Right atrium auricular region (tissue), 2 donors: ENCODE results near the gene ITPKB. TPM values are rescaled to one million over a fixed set of nuclear protein-coding genes. Genes with fewer than 3 reads are reported as not detected.

Source experiments
- DNase-seq: peaks from one replicate; pipeline ENCODE4 v3.0.0-alpha.2; 2019; ENCODE audit warnings: low spot score
- H3K27ac ChIP-seq, 2 donors: fragments of 200-600 bp; sonication (generic); 1 replicate in 1 of 2; 2 replicates in 1 of 2; pipeline ENCODE4 v1.5.1; 2016 to 2019
- H3K27me3 ChIP-seq, 2 donors: fragments of 200-600 bp; sonication (generic); one replicate each; pipeline versions ENCODE4 v1.5.1 to v1.6.0; 2017 to 2019
- H3K36me3 ChIP-seq: fragments of 200-600 bp; sonication (generic); one replicate; pipeline ENCODE4 v1.5.1; 2016
- H3K4me1 ChIP-seq, 2 donors: fragments of 200-600 bp; sonication (generic); one replicate each; pipeline versions ENCODE4 v1.5.1 to v1.6.0; 2017 to 2019
- H3K4me3 ChIP-seq, 2 donors: fragments of 200-600 bp; sonication (generic); 1 replicate in 1 of 2; 2 replicates in 1 of 2; pipeline ENCODE4 v1.5.1; 2017 to 2019; ENCODE audit warnings: mild to moderate bottlenecking in 1 of 2, moderate library complexity in 1 of 2
- H3K9me3 ChIP-seq, 2 donors: fragments of 200-600 bp; sonication (generic); one replicate each; pipeline ENCODE4 v1.5.1; 2019
- CTCF ChIP-seq, 2 donors: fragments of 200-600 bp; sonication (generic); IDR thresholded peaks; one replicate each; pipeline ENCODE4 v1.5.1; 2019; ENCODE audit warnings: antibody characterized with exemption in 2 of 2
- total RNA-seq, 2 donors: library from RNA; depleted of rRNA; stranded (reverse); fragments of >200 nt; gene quantifications; one replicate each; pipeline ENCODE4 v1.1.0, GENCODE V29; 2016

ITPKB gene
- total RNA-seq, 2 donors from 2014 or later = 10.8 to 11.0 TPM

- peak overlapping the region; percentile 84 to 96 for H3K27ac ChIP-seq
- peaks cover 0 to 88% of the 10 kb centered on the region in 2 donors for H3K4me1 ChIP-seq
- no peak for DNase-seq
- H3K9me3 ChIP-seq = no peaks in the 10 kb centered on the region
- no peaks in the 10 kb centered on the region for H3K36me3 ChIP-seq
- no peak for TF ChIP-seq CTCF (IDR thresholded peaks at IDR 0.05)
- H3K27me3 ChIP-seq = no peaks in the 10 kb centered on the region
- no peak overlapping the region for H3K4me3 ChIP-seq
Observed at GRCh38 chr1:226675715-226676357, 63.2 kb downstream of the ITPKB start.

GRCh38 chr1:226674892-226675714 is 64.0 kb downstream of the ITPKB start:
- H3K27me3 ChIP-seq = no peaks in the 10 kb centered on the region
- TF ChIP-seq CTCF (IDR thresholded peaks at IDR 0.05) = no peak
- peak overlapping the region; percentile 84 to 96 for H3K27ac ChIP-seq
- peak; percentile 80 for DNase-seq
- no peak overlapping the region for H3K4me3 ChIP-seq
- no peaks in the 10 kb centered on the region for H3K36me3 ChIP-seq
- peaks cover 0 to 81% of the 10 kb centered on the region in 2 donors for H3K4me1 ChIP-seq
- H3K9me3 ChIP-seq = no peaks in the 10 kb centered on the region

- peaks cover 0 to 67% of the 10 kb centered on the region in 2 donors for H3K4me1 ChIP-seq
Observed at GRCh38 chr1:226672339-226672762, 66.7 kb downstream of the ITPKB start.

GRCh38 chr1:226671277-226671676 is 67.8 kb downstream of the ITPKB start:
- no peak for TF ChIP-seq CTCF (IDR thresholded peaks at IDR 0.05)
- DNase-seq = no peak
- Histone ChIP-seq H3K4me1 (peaks cover 0 to 67% of the 10 kb centered on the region in 2 donors), H3K4me3 (no peak overlapping the region), H3K27ac (peak overlapping the region in 1 of 2 donors; percentile 41), H3K36me3 (no peaks in the 10 kb centered on the region), H3K27me3 (no peaks in the 10 kb centered on the region), H3K9me3 (no peaks in the 10 kb centered on the region)

More at GRCh38 chr1:226672339-226672762, 66.7 kb downstream of the ITPKB start:
- peak overlapping the region; percentile 27 to 41 for H3K27ac ChIP-seq
- H3K9me3 ChIP-seq = no peaks in the 10 kb centered on the region
- no peaks in the 10 kb centered on the region for H3K27me3 ChIP-seq
- H3K36me3 ChIP-seq = no peaks in the 10 kb centered on the region
- no peak for TF ChIP-seq CTCF (IDR thresholded peaks at IDR 0.05)
- no peak overlapping the region for H3K4me3 ChIP-seq
- DNase-seq = no peak

- DNase-seq = no peak
- Histone ChIP-seq H3K36me3 (no peaks in the 10 kb centered on the region), H3K27me3 (no peaks in the 10 kb centered on the region), H3K9me3 (no peaks in the 10 kb centered on the region), H3K4me1 (peaks cover 0 to 67% of the 10 kb centered on the region in 2 donors), H3K27ac (no peak overlapping the region), H3K4me3 (no peak overlapping the region)
- TF ChIP-seq CTCF (IDR thresholded peaks at IDR 0.05) = no peak
Observed at GRCh38 chr1:226670073-226670472, 69.0 kb downstream of the ITPKB start.
